Rectal smooth muscle tissue (tissue), 1 donor: Measurements from ENCODE around the gene CHCHD1.
"Not testable (repeated sequence)": the region's sequence is repeated elsewhere in the genome, so short reads cannot be mapped to it uniquely, and the experiment has no call there.

Experiments used
- H3K27ac ChIP-seq: one replicate; pipeline ENCODE4 v1.7.0; 2013; ENCODE audit warnings: low read depth, low read length, inconsistent platforms
- H3K27me3 ChIP-seq: one replicate; pipeline ENCODE4 v1.7.0; 2013; ENCODE audit warnings: low read length; ENCODE audit not compliant: control insufficient read depth, insufficient read depth
- H3K36me3 ChIP-seq: one replicate; pipeline ENCODE4 v1.7.0; 2013; ENCODE audit warnings: low read length; ENCODE audit not compliant: control insufficient read depth, insufficient read depth
- H3K4me1 ChIP-seq: one replicate; pipeline ENCODE4 v1.7.0; 2013; ENCODE audit warnings: low read length; ENCODE audit not compliant: control insufficient read depth, insufficient read depth
- H3K4me3 ChIP-seq: one replicate; pipeline ENCODE4 v1.7.0; 2013; ENCODE audit warnings: low read length
- H3K9ac ChIP-seq: one replicate; pipeline ENCODE4 v1.7.0; 2013; ENCODE audit warnings: low read length

The CHCHD1 gene

GRCh38 chr10:73781879-73782748 is at the start of gene CHCHD1:
Gene CHCHD1 (plus strand): TSS chr10:73782048. CDS start chr10:73782076, 28 bp downstream.
- Histone ChIP-seq H3K9ac (peak within 1 kb of the TSS; percentile 80), H3K4me3 (peak within 1 kb of the TSS; percentile 93), H3K36me3 (no peaks in the 10 kb centered on the region), H3K4me1 (peaks cover 22% of the 10 kb centered on the region), H3K27ac (peak within 1 kb of the TSS; percentile 92), H3K27me3 (no peaks in the 10 kb centered on the region)

DNA sequence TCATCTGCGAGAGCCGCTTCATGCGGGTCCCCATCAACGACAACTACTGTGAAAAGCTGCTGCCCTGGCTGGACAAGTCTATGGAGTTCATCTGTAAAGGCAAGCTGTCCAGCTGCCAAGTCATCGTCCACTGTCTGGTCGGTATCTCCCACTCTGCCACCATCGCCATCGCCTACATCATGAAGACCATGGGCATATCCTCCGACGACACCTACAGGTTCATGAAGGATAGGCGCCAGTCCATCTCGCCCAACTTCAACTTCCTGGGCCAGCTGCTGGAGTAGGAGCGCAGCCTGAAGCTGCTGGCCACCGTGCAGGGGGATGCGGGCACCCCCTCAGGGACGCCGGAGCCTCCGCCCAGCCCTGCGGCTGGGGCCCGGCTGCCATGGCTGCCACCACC is 49.4 kb upstream of the CHCHD1 start:
- no peaks in the 10 kb centered on the region for H3K27me3 ChIP-seq
- H3K4me1 ChIP-seq: no peaks in the 10 kb centered on the region
- H3K4me3 ChIP-seq: no peak overlapping the region
- H3K27ac ChIP-seq: no peak overlapping the region
- peaks cover 4% of the 10 kb centered on the region for H3K36me3 ChIP-seq
- no peak overlapping the region for H3K9ac ChIP-seq

GRCh38 chr10:73732931-73733623 is 48.8 kb upstream of the CHCHD1 start:
- H3K36me3 ChIP-seq: peaks cover 4% of the 10 kb centered on the region
- no peak overlapping the region for H3K4me3 ChIP-seq
- H3K27me3 ChIP-seq: no peaks in the 10 kb centered on the region
- H3K27ac ChIP-seq: no peak overlapping the region
- H3K4me1 ChIP-seq: no peaks in the 10 kb centered on the region
- H3K9ac ChIP-seq: no peak overlapping the region

GRCh38 chr10:73734028-73734720 is 47.7 kb upstream of the CHCHD1 start:
- no peak overlapping the region for H3K27ac ChIP-seq
- no peaks in the 10 kb centered on the region for H3K27me3 ChIP-seq
- no peak overlapping the region for H3K4me3 ChIP-seq
- no peak overlapping the region for H3K9ac ChIP-seq
- peaks cover 4% of the 10 kb centered on the region for H3K36me3 ChIP-seq
- H3K4me1 ChIP-seq: no peaks in the 10 kb centered on the region

DNA sequence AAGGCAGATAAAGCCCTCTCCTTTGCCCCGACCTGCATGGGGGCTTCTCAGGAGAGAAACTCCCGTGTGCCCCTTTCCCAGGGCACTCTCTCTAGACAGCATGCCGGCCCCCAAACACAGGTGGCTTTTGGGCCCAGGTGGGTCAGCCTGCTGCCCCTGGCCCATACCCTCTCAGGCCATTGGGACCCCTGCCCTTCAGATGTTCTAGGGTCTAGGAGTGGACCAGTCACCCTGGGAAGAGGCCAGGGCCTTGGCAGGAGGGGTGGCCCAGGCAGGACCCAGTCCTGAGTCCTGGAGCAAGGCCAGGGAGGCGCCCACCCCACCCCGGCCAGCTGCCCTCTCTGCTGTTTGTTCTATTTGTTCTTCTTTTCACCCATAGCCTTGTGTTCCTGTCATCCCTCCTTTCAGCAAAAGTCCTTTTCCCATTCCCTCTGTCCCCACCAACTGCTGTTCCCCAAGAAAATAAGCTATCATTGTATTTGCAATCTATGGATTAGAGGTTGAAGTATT is 47.0 kb upstream of the CHCHD1 start:
- Histone ChIP-seq H3K27me3 (no peaks in the 10 kb centered on the region), H3K4me1 (no peaks in the 10 kb centered on the region), H3K4me3 (no peak overlapping the region), H3K9ac (no peak overlapping the region), H3K27ac (no peak overlapping the region), H3K36me3 (peaks cover 4% of the 10 kb centered on the region)

DNA sequence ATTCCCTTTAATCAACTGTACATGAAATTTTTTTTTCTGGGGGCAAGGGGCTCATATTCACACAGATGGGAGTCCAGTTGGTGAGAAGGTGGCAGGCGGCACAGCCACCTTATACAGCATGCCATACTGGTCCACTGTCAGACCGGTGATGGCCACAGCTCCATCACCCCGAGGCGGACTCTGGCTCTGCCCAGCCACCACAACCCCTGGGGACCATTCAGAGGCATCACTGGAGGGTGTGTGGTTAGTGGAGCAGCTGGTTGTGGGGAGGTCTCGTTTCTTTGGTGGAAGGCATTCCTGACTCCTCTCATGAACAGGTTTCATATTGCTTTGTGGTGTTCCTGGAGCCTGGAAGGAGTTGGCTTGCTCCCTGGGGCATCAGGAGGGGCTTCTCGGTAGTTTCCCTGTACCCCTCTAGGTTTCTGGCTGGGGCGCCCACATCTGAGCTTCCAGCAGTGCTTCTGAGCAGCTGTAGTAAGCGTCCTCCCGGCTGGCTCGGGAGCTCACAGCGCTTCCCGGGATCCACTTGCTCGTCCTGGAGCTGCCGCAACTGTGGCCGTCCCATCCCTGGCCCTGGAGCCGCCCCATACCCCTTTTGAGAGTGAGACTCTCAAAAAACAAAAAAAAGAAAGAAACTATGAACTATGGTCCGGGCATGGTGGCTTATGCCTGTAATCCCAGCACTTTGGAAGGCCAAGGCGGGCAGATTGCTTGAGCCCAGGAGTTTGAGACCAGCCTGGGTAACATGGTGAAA is 41.2 kb upstream of the CHCHD1 start:
- not testable (repeated sequence) for H3K4me3 ChIP-seq, H3K27me3 ChIP-seq, H3K9ac ChIP-seq, H3K36me3 ChIP-seq, H3K27ac ChIP-seq
- peaks cover 11% of the 10 kb centered on the region for H3K4me1 ChIP-seq

DNA sequence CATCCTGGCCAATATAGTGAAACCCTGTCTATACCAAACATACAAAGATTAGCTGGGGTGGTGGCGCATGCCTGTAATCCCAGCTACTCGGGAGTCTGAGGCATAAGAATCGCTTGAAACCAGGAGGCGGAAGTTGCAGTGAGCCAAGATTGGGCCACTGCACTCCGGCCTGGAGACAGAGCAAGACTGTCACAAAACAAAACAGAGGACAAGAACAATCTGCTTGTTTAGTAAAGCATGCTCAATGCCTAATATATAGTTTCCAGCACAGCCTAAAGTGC is 39.5 kb upstream of the CHCHD1 start:
- Histone ChIP-seq H3K4me1 (peaks cover 11% of the 10 kb centered on the region), H3K27me3 (no peaks in the 10 kb centered on the region), H3K36me3 (peaks cover 2% of the 10 kb centered on the region), H3K4me3 (no peak overlapping the region), H3K27ac (no peak overlapping the region), H3K9ac (no peak overlapping the region)

DNA sequence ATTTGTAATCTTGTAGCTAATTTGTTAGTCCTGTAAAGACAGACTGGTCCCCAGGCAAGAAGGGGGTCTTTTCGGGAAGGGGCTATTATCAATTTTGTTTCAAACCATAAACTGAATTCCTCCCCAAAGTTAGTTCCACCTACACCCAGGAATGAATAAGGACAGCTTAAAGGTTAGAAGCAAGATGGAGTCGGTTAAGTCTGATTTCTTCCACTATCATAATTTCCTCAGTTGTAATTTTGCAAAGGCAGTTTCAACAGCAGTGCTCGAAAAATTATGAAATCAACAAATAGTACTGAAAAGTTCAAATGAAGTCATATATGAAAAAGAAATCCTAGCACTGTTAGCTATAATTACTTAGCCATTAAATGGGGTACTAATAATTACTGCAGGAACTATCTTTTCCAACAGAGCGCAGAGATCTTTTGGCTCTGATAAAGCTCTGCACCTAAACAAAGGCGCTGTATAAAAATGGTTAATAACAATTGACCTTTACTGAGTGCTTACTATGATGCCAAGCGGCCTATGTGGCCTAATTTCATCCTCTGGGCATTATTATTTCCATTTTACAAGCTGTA is 38.4 kb upstream of the CHCHD1 start:
- Histone ChIP-seq H3K4me3 (peak overlapping the region; percentile 100), H3K9ac (peak overlapping the region; percentile 81), H3K27ac (peak overlapping the region; percentile 98), H3K27me3 (no peaks in the 10 kb centered on the region), H3K36me3 (peaks cover 2% of the 10 kb centered on the region), H3K4me1 (peaks cover 11% of the 10 kb centered on the region)

- peaks cover 11% of the 10 kb centered on the region for H3K4me1 ChIP-seq
- H3K27ac ChIP-seq: peak within 1 kb of the TSS; percentile 98
Measured at GRCh38 chr10:73743905-73744663, 37.8 kb upstream of the CHCHD1 start, which contains the start of gene SEC24C. Gene SEC24C (plus strand): TSS chr10:73744372. CDS start chr10:73746833, 2,461 bp downstream.

GRCh38 chr10:73744664-73744975 is 37.2 kb upstream of the CHCHD1 start:
- peak overlapping the region; percentile 98 for H3K27ac ChIP-seq
- peaks cover 11% of the 10 kb centered on the region for H3K4me1 ChIP-seq
- H3K36me3 ChIP-seq: peaks cover 2% of the 10 kb centered on the region
- H3K4me3 ChIP-seq: peak overlapping the region; percentile 100
- no peaks in the 10 kb centered on the region for H3K27me3 ChIP-seq
- peak overlapping the region; percentile 100 for H3K9ac ChIP-seq

More at GRCh38 chr10:73743905-73744663, 37.8 kb upstream of the CHCHD1 start, which contains the start of gene SEC24C:
- H3K36me3 ChIP-seq: peaks cover 2% of the 10 kb centered on the region
- no peaks in the 10 kb centered on the region for H3K27me3 ChIP-seq
- peak within 1 kb of the TSS; percentile 100 for H3K4me3 ChIP-seq
- H3K9ac ChIP-seq: peak within 1 kb of the TSS; percentile 100

- peaks cover 11% of the 10 kb centered on the region for H3K36me3 ChIP-seq
- H3K9ac ChIP-seq: no peak overlapping the region
- H3K4me1 ChIP-seq: peaks cover 11% of the 10 kb centered on the region
- no peaks in the 10 kb centered on the region for H3K27me3 ChIP-seq
- H3K4me3 ChIP-seq: no peak overlapping the region
- no peak overlapping the region for H3K27ac ChIP-seq
Measured at GRCh38 chr10:73746721-73747120, 35.1 kb upstream of the CHCHD1 start.
